ACHN (cell line): ENCODE data around the gene STXBP1.

ENCODE experiments used
- DNase-seq: peaks from one replicate; pipeline ENCODE4 v3.0.0-alpha.2; 2015
- in situ Hi-C: cut with HindIII; loops from 2 replicates; pipeline ENCODE4 v1.10.0; 2017; ENCODE audit warnings: low sequenced_read_pairs, low pct_ligation_motif_present, low pct_unique_long_range_greater_than_20kb

The STXBP1 gene

GRCh38 chr9:127722055-127722745 lies 110.1 kb downstream of the STXBP1 start:
- no peak for DNase-seq
- in situ Hi-C loops: no loop called here

- in situ Hi-C loops: no loop called here
Measured at GRCh38 chr9:127723013-127723412, 110.9 kb downstream of the STXBP1 start.

GRCh38 chr9:127723444-127723843 lies 111.4 kb downstream of the STXBP1 start:
- DNase-seq: peak; percentile 45
- in situ Hi-C loops: no loop called here

More at GRCh38 chr9:127723013-127723412, 110.9 kb downstream of the STXBP1 start:
- DNase-seq: no peak

- in situ Hi-C loops: no loop called here
- DNase-seq: no peak
Measured at GRCh38 chr9:127724012-127724411, 111.9 kb downstream of the STXBP1 start.

GRCh38 chr9:127726871-127727270 lies 114.8 kb downstream of the STXBP1 start:
- in situ Hi-C loops: no loop called here
- DNase-seq: no peak

- no peak for DNase-seq
- in situ Hi-C loops: no loop called here
Measured at GRCh38 chr9:127728808-127729207, 116.7 kb downstream of the STXBP1 start.

- no peak for DNase-seq
- in situ Hi-C loops: no loop called here
Measured at GRCh38 chr9:127729522-127730256, 117.6 kb downstream of the STXBP1 start.

GRCh38 chr9:127730262-127730661 lies 118.2 kb downstream of the STXBP1 start:
- no peak for DNase-seq
- in situ Hi-C loops: no loop called here

GRCh38 chr9:127730799-127731410 lies 118.8 kb downstream of the STXBP1 start:
- DNase-seq: no peak
- in situ Hi-C loops: no loop called here

GRCh38 chr9:127731938-127732337 lies 119.9 kb downstream of the STXBP1 start:
- in situ Hi-C loops: no loop called here
- DNase-seq: no peak

GRCh38 chr9:127732444-127732843 lies 120.4 kb downstream of the STXBP1 start:
- no peak for DNase-seq
- in situ Hi-C loops: no loop called here

- in situ Hi-C loops: no loop called here
- DNase-seq: no peak
Measured at GRCh38 chr9:127733614-127734013, 121.5 kb downstream of the STXBP1 start.

GRCh38 chr9:127734247-127734746 lies 122.2 kb downstream of the STXBP1 start:
- in situ Hi-C loops: no loop called here
- no peak for DNase-seq

GRCh38 chr9:127734747-127735529 lies 122.9 kb downstream of the STXBP1 start, which contains the start of gene TOR2A:
Gene TOR2A, minus strand, starts transcription at chr9:127735294. Its CDS starts 24 bp downstream, at chr9:127735270.
- in situ Hi-C loops: no loop called here
- DNase-seq: peak; percentile 93

GRCh38 chr9:127735530-127736185 lies 123.6 kb downstream of the STXBP1 start:
- DNase-seq: no peak
- in situ Hi-C loops: no loop called here

- in situ Hi-C loops: no loop called here
Measured at GRCh38 chr9:127738666-127739065, 126.6 kb downstream of the STXBP1 start.

GRCh38 chr9:127739614-127740330 lies 127.7 kb downstream of the STXBP1 start:
- in situ Hi-C loops: no loop called here
- no peak for DNase-seq

More at GRCh38 chr9:127738666-127739065, 126.6 kb downstream of the STXBP1 start:
- no peak for DNase-seq
